Measurements from ENCODE around the gene KCNAB1.

- TF ChIP-seq CTCF (conservative IDR thresholded peaks at IDR 0.05; ENCODE audit: low read depth, low read length), result no peak
- no peak for TF ChIP-seq EZH2 (IDR thresholded peaks at IDR 0.05; ENCODE audit: low read length, unreplicated experiment)
Measured at GRCh38 chr3:156321945-156322344, 201.6 kb downstream of the KCNAB1 start.

Data from PC-3 (cell line).